Putamen (tissue), 1 donor: ENCODE measurements around the gene ATF2.

ENCODE experiments used
- DNase-seq: peaks from one replicate; pipeline ENCODE4 v3.0.0-alpha.2; 2016; ENCODE audit warnings: low spot score

ATF2 gene

DNA sequence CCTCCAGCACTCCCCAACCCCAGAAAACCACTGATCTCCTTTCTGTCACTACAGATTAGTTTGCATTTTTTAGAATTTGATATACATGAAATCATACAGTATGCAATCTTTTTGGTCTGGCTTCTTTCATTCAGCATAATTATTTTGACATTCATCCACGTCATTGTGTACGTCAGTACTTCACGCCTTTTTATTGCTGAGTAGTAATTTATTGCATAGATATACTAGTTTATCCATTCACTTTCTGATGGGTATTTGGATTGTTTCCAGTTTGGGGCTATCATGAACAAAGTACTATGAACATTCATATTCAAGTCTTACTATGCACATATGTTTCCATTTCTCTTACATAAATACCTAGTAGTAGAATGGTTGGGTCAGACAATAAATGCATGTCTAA lies 142.8 kb downstream of the ATF2 start:
- no peak for DNase-seq

DNA sequence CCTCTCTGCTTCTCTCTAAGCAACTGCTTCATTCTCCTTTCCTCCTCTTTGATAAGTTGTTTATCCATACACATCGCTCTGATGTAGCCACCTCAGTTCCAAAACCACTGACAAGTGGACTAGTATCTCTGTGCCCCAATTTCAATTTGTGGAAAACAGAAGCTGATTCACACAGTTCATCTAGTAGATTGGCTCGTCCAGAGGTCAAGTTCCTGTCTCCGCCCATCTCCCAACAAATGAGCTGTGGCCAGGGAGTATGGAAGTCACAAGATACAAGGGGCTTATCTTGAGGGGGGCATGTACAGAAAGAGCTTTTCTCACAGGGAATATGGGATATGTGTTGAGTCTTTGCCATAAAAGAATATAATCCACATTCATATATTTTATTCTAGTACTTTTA lies 145.1 kb downstream of the ATF2 start:
- no peak for DNase-seq
